NB4 (cell line): ENCODE measurements around the gene DSCAM.

Experiments
- CTCF ChIP-seq: IDR thresholded peaks from one replicate; pipeline ENCODE4 v1.5.1; 2012; ENCODE audit warnings: low read depth, low read length
- POLR2A ChIP-seq: IDR thresholded peaks from 2 replicates; pipeline ENCODE4 v1.6.1; 2011; ENCODE audit warnings: mild to moderate bottlenecking; ENCODE audit not compliant: insufficient read length; ENCODE audit errors: extremely low read depth

- no peak for TF ChIP-seq POLR2A
- TF ChIP-seq CTCF: no peak
Observed at GRCh38 chr21:40813918-40814317, 33.0 kb downstream of the DSCAM start.
